Fibroblast of skin of left biceps (primary cell): Measurements from ENCODE around the gene GABRR2.

Experiments
- DNase-seq, 2 experiments: peaks; one replicate each; pipeline ENCODE4 v3.0.0-alpha.2; 2013; ENCODE audit warnings: low read depth in 2 of 2

The GABRR2 gene

DNA sequence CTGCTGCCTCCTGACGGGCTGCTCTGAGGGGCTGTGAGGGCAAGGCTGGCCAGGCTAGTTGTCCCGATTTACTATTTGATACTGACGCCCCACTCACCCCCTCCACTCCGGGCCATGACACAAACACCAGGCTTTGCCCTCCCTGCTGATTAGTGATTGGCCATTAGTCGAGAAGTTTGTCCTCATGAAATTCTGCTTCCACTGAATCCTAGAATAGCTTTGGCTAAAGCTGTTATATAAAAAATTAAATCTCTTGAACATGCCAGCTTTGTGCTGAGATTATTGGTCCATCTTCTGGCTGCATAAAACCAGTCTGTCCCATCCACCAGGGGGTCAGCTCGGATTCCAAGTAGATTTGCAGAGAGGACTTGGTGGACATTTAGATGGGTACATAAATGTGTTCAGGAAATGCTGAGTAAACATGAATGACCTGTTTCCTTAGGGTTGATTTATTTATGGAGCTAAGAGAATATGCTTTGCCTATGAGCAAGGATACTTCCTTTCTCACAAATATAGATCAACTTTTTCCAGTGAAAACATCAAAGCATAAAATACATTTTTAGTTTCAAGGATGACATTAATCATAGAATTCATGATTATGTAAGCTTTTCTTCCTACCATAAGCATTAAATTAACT is at the start of gene GABRR2:
Gene GABRR2, minus strand, starts transcription at position 51 of the 637 bp plus-strand sequence. CDS start 134 bp downstream, outside the sequence.
- no peak for DNase-seq

DNA sequence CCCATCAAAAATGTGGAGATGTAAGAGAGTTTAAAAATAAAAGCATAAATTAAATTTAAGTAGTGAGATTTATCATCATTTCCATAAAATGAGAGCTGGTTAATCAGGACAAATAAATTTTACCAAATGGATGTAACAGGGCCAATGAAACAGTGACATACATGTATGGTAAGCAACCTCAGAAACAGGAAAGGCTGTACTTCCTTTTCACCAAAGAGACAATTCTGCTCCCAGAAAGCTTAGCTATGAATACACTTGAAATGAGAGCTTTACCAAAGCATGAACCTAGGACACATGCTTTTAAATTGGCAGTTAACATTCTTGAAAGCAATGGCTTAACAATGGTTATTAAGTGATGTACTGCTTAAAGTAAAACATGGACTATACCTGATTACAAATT is 49.5 kb upstream of the GABRR2 start:
- DNase-seq: no peak

DNA sequence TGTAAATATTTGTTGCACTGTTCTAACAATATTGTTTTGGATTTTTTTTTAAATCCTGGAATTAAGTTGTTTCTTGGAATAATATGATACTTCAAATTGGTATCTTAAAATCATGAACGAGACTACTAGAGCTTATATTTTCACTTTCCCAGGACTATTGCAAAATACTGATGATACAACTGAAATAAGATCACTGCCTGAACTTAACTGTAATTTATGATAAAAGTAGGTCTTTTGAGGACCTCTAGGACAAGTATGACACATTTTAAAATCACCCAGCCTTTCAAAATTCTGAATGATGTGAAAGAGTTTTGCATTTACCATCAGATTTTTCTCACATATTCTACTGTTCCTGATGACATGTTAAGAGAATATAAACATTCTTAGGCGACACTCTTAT is 46.1 kb upstream of the GABRR2 start:
- no peak for DNase-seq

DNA sequence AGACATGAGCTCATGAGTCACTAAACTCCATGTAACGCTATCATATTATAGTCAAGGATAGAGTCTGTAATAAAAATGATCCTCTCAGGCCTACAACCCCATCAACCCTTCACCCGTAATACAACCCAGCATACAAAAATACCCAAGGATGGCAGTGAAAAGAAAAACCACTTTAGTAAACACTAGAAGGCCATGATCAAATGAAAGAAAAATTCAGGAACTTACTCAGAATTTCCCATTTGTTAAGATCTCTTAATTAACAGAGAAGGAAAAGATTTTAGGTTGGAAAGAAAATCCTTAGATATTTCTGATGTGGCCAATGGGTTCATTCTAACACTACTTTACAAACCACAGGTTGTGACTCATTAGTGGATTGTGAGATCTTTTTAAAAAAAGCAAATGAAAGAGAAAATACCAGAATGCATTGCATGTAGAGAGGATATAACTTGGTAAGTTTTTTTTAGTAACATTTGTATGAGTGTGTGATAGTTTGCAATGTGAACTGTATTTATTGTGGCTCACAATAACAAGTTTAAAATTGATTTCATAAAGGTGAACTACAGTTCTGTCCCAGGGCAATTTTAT is 45.4 kb upstream of the GABRR2 start:
- no peak for DNase-seq

DNA sequence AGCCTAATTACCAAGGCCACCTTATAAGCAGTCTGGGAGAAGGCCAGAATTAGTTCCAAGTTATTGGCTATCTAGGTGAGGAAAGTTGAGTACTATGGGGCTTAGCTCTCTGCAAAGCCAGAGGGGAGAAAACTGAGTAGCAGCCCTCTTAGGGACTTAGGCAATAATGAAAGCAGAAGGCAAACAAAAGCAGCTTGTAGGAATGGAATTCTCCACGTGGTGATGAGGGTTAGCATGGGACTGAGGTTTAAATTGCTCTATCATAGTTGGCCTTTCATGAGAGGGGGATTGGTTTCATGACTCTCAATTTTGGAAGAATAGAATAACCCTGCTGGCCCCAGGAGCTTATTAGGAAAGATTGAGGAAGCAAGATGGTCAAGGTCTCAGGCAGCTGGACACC is 44.5 kb upstream of the GABRR2 start:
- DNase-seq: no peak

DNA sequence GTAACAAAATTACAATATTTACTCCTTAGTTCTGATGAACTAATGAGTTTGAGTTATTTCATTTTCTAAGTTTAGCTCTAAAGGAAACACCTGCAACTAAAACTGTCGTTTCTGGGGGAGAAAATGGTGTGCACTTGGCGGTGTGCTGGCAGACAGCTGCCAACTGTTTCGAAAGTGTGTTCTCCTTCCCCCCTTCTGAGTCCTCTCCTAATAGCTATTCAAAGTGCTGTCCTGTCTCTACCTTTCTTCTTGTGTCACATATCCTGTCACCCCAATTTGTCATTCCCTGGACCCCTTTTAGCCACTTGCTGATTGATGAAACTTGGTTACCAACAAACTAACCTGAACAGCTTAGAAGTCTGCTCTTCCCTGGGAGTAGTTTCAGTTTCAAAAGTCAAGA is 42.3 kb upstream of the GABRR2 start:
- DNase-seq: no peak

DNA sequence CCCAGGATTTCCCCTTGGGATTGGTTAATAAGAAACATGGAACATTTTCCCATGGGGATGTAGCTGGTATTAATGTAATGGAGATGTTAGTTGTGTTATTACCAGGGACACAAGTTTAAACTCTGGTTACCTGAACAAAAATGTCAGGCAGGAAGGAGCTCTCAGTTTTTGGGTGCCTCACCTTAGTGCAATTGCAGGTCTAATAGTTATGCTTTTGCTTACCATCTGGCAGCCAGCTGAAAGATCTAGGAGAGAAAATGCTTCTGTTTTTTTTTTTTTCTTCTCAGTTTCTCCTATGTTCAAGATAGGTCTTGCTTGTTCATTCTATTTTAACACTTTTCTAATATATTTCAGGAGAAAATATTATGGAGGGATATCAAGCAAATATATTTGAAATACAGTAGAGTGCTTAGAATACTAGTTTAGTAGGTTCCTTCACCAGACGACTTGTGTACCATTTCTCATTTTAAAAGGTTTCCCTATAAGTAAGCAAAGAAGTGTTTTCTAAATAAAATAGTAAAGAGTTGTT is 41.6 kb upstream of the GABRR2 start:
- DNase-seq: no peak

DNA sequence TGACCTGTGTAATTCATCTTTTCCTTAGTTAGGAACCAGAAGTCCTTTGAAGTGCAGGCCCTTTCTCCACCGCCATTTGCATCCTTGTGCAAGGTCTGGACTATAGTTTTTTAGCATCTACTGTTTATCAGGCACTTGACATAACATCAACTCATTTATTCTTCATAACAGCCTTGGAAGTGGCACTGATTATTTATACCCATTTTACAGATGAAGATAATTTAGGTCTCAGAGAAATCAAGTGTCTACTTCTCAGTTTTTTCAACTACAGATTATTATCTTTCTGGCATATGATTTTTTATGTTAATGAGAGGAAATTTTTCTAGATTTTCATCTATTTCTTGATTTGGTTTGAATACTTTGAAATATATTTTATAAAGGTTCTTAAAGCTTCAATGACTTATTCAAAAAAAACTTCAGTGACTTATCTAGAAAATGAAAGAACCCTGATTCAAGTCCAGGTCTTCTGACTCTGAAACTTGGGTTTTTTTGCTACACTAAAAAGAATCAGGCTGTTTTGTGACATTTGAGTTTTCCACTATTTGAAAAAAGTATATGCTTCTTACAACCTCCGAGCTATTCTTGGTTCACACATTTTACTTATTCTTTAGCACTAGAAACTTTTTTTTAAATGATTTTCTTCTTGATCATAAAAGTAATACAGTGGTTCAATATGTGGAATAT is 40.6 kb upstream of the GABRR2 start:
- no peak for DNase-seq

DNA sequence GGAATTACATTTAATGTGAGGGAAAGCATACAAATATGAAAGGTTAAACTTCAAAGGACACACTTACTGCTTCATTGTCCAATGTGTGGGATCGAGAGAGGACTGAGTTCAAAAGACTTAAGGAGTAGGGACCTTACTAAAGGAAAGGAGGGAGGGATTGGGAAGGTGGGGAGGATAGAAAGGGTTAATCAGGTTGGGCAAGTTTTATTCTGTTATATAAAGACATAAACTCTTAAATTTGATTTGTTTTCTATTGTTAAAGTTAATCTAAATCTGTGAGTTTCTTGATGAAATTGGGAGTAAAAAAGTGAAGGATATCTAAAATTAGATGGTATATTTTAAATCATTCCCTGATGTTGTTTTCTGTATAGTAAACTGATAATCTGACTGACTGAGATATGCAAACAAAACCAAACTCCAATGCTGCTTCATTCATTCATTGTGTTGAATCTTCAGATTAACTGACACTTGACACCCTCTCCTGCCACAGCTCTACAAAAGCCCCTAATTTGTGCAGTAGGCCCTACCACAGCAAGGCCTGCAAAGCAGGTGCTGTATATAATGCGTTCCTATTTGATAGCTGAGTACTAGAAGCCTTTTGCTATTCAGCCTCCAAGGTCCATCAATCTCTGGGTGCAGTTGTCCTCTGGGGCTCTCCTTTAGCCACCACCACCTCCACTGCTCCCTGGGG is 38.7 kb upstream of the GABRR2 start:
- DNase-seq: no peak

DNA sequence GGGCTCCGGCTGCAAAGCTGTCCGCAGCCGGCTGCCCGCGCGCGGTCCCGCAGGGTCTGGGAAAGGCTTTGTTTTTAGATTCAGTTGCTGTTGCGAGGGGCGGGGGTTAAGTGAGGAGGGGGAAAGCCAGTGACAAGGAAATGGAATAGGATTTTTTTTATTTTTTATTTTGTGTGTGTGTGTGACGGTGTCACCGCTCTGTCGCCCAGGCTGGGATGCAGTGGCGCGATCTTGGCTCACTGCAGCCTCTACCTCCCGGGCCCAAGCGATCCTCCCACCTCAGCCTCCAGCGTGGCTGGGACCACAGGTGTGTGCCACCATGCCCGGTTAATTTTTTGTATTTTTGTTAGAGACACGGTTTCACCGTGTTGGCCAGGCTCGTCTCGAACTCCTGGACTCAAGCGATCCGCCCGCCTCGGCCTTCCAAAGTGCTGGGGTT is 38.0 kb upstream of the GABRR2 start:
- DNase-seq: no peak

DNA sequence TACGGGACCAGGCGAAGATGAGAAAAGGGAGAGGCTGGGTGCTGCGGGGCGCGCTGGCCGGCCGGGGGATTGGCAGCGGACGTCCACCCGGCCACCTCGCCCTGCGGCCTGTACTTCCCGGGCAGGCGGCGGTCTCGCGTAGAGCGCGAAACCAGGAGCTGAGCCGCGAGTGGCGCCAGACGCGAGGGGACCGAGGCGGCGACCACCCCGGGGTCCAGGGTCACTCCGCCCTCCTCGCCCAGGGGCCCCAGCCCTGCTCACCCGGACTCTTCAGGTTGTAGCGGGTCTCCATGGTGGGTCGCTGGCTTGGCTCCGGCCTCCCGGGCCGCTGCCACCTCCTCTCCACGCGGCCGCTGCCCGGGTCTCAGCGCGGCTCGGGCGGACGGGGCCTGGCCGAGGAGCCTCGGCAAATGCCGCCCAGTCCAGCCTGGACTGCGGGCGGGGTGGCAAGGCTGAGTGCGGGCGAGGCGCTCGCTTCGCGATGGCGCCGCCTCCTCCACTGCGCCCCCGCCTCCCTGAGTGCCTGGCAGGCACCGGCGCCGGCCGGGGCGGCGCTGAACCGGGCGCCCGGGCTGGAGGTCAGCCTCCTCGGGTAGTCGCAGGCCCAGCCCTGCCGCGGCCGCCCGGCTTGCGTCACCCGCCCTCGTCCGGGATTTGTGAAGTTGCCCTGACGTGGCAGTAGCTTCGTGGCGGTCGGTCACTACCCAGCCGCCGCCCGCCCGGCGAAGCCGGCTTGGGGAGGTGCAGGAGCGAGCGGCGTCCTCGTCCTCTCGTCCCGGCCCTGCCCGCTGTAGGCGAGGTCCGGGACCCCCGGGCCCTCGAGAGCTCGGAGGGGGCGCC is 37.4 kb upstream of the GABRR2 start, which contains the start of gene UBE2J1:
Gene UBE2J1, minus strand, starts transcription at position 445 of the 840 bp plus-strand sequence. Its CDS starts 153 bp downstream, at position 292.
- DNase-seq: peak; percentile 77 to 79

DNA sequence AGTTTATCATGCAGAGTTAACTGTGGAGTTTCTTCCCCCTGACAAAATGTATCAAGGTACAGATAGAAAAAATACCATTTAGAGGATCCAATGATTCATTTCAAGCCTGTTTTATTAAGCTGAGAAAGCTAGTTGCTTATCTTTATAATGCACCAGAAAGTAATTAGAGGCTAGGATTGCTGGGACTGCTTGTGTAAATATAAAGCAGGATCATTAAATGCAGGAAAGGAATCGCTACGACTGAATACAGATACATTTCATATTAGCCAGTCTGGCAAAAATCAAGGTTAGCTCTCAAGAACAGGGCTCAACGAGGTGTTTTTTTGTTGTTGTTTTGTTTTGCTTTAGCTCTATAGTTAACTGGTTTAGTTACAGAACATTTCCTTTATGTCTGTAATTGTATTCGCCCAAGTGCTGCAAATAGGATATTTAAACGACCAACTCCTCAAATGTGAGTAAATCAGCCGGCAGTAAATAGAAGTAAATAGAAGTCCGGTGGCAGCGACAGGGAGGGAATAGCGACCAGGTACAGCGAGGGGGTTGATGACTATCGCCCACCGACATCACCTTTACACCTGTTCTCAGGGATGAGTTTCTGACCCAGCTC is 36.7 kb upstream of the GABRR2 start:
- no peak for DNase-seq

DNA sequence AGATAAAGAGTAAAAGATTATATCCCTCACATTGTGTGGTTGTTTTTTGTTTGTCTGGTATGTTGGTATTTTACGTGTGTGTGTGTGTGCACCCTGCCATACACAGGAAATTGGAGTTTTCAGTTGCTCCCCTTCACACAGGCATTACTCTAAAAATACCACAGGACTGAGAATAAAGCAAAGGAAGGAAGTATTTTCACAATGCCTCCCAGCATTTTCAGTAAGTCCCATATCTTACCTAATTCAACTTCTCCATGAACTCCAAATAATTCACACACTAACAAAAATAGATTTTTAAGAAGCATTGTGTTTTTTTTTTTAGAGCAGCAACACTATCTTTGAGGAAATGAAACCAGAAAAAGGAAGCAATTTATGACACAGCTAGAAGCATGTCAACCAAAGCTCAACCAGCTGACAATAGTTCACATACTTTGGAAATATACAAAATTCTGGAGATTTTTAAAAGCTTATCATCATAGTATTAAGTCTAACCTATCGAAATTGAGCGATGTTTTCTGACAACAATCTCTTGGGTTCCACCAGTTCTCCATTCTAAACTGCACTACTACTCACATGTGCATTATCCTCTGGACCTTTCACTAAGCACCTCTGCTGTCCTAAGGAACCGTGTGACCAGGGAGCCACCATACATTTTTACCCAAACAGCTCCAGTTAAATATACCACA is 35.3 kb upstream of the GABRR2 start:
- DNase-seq: no peak

DNA sequence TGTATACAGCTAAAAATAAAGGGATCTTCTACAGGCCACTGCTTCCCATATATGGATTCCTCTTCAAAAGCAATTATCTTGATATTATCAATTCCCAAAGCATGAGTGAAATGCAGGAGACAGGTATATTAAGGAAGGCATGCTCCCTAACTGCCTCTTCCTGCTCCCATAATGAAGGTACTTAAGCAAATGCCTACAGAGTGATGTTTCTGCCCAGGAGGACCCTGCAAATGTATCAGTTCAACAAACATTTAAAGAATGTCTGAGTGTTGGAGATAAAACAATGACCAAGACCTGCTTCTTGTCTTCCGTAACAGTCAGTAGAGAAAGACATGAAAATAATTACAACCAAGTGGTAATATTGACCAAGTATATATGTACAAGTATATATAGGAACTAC is 33.3 kb upstream of the GABRR2 start:
- no peak for DNase-seq

DNA sequence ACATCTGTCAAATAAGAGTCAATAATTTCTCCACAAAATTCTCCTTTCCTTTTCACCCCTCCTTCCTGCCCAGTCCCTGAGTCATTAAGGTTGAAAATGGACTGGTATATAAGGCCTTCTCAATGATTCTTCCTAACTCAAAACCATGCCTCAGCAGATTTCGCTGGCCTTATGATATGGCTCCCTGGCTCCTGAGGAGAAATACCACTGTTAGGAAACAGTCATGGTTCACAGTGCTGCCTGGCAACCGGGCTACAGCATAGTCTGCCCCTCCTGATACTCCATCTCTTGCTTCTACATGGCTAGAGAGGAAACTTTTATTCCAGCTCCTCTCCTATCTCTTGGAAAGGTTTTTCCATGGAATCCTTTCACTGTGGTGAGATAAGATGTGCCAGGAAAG is 32.7 kb upstream of the GABRR2 start:
- DNase-seq: no peak

DNA sequence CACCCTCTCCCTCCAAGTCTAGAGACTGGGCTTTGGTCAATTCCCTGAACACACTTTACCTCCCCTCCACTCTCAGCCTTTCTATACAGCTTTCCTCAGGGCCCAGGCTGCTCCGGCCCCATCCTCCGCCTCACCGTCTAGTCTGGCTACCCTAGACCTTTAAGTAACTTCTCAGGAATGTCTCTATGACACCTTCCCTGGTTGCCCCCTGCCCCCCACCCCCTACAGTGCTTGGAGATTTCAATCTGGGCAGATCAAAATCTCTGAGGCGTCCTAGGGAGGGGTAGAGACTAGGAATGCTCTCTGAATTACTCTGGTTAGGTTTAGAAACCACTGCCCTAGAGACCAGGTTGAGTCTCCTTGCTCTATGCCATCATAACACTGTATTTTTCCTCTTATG is 31.3 kb upstream of the GABRR2 start:
- no peak for DNase-seq

DNA sequence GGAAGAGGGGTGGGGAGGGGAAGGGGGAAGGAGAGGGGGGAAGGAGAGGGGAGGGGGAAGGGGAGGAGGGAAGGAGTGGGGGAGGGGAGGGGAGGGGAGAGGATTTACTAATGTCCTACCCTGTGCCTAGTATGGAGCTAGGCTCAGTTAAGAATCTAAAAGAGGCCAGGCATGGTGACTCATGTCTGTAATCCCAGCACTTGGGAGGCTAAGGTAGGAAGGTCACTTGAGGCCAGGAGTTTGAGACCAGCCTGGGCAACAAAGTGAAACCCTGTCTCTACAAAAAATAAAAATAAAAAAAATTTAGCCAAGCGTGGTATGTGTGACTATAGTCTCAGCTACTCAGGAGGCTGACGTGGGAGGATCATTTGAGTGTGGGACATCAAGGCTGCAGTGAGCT is 24.5 kb upstream of the GABRR2 start:
- DNase-seq: no peak

DNA sequence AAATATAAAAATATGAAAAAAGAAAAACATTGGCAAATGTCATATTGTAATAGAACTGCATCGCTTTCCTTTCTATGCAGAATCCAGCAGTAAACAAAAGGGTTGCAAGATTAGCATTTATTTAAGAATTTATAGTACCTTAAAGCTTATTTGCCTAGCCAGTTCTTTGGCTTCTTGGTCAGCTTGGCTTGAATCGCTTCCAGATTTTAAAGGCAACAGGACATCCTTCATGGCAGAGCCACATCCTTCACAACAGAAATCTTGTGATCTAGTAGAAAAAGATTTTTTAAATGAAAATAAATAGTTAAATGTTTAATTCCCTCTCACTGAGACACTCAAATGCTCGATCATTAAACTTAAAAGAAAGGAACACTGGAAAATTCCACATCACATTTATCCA is 20.1 kb upstream of the GABRR2 start:
- DNase-seq: no peak

DNA sequence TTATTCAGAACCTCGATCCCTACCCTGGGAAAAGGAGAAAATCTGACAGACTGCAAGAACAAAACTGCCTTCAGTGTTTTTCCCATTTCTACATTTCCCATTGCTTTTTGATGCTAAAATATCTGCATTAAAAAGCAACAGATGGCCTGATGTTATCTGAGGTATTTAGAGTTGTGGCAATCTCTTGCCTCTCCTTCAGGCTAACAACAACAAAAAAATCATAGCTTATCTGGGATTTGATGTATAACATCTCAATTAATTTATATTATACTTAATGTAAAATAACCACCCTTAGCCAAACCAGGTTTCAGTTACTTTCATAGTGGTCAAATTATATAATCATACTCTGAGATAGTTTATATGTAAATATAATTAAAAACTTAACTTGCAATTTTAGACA is 15.8 kb upstream of the GABRR2 start:
- DNase-seq: no peak

DNA sequence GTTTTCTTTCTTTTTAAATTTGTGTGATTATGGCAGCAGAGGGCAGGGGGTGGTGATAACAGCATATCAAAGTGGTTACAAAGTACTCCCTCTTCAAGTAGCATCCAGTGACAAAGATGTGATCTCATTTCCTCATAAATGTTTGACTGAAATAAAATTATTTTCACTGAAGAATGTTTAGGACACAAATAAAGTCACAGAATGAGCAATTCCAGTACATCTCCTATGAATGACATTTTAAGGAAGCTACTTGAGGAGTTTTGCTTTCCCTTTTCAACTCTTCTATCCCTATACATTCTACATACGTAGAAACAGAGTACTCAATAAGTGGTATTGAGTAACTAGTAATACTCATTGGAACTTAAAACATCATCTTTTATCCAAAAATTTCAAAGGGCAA is 13.9 kb upstream of the GABRR2 start:
- no peak for DNase-seq
